8988T (cell line): ENCODE measurements around the gene MIA3.
A peak's percentile ranks its signal among the peaks of the same experiment; 100 is the strongest.

Experiments
- DNase-seq: peaks from one replicate; pipeline ENCODE4 v3.0.0; 2011

Gene MIA3

DNA sequence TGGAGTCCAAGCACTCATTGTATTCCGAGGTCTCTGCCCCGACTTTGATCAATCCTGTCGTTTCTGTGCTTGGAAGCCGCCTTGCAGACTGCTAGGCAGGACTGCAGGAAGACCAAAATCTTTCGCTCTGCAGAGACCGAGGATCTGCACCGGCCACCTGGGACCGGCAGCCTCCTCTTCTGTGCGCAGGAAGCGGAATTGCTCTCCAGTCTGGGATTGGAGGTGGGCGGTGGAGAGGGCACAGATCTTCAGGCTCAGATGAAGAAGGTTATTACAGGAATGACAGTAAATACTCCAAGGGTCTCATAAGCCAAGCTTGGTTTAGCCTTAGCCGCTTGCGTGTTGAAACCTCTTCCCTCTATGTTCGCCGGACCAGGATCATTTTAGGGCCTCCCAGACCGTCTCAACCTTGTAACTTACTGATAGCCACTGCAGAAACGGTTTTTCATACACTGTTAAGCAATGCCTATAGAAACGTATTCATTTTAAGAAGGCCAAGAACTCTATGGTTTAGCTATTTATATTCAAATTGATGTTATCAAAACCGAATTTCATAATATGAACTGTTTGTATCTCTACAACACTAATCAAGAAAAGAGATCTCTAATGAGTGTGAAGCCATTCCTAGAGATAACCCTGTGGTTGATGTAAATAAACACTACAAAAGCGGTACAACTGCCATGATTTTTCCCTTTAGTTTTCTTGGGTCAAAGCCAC, 1.1 kb downstream of the MIA3 start:
- DNase-seq = peak; percentile 38

DNA sequence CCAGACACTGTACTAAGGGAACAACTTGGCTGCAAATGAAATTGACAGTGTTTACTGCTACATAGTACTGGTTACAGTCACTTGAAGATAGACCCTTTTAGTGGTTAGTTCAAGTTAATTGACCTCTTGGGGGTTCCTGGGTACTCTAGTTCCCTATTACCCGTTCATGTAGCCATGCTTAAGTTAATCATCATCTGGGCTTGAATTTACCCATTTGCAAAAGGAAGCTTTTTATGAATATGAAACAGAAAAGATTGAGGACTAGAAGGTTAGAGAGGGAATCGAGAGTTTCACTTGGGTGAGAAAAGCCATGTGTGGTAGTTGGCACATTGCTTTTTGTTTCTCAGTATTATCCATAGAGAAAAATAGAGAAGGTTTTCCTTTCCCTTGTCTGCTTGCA, 2.7 kb downstream of the MIA3 start:
- DNase-seq = no peak

DNA sequence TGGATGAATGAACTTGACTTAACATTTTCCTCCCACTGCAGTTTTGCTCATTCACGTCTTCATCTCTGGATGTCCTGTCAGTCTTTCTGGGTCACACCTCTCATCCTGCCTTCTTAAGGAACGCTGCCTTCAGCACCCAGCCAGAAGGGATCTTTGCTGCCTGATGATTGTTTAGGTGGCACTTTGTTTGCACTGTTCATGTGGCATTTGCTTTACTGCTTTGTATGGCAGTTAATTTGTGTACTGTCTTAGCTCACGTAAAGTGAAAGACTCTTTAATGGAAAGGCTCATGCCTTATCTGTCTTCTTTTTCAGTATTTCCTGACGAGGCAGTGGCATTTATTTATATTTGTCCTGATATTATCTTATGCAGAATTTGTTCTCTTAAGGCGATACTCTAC, 4.9 kb downstream of the MIA3 start:
- no peak for DNase-seq

DNA sequence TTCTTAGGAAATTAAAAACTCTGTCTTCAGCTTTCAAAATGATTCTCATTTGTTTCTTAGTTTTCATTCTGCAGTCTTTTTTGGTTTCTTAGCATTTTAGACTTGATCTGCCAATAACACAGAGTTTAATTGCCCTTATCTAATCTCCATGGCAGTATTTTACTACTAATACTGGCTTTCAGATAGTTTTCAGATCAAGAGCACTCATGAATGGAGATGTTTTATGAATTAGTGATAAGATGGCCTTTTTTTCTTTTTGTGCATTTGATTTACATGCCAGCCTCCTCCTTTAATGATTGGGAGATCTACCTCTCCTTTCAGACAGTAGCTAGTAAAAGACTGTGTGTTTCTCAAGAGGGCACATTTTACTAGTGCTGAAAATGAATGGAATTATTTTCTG, 5.6 kb downstream of the MIA3 start:
- DNase-seq = no peak

DNA sequence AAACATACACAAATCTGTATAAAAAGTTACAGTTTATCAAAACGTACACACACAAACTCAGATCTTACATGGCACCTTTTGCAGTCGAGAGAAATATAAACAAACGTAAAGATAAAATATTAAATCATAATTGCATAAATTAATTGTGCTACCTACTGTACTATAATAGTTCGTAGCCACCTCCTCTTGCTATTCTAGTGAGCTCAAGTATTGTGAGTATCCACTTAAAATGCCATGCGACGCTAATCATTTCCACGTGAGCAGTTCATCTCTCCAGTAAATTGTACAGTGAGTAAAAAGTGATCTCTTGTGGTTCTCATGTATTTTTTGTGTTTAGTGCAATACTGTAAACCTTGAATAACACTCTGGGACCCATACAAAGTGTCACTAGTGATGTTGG, 6.3 kb downstream of the MIA3 start:
- no peak for DNase-seq

DNA sequence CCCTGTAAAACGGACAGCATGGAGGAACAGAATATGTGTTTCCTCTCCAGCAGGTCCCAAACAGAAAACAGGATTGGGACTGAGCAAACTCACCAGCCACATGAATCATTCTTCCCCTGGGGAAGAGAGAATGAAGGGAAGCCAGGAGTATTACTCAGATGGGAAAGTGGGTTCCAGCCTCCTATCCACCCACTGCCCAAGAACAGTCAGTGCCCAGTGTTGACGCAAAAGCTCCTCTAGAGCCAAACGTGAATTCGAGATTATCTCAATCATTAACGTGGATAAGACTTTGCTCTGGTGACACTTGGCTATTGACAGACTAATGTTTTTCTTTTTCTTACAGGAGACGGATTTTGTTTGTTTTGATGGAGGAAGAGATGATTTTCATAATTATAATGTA, 9.3 kb downstream of the MIA3 start:
- DNase-seq = no peak

DNA sequence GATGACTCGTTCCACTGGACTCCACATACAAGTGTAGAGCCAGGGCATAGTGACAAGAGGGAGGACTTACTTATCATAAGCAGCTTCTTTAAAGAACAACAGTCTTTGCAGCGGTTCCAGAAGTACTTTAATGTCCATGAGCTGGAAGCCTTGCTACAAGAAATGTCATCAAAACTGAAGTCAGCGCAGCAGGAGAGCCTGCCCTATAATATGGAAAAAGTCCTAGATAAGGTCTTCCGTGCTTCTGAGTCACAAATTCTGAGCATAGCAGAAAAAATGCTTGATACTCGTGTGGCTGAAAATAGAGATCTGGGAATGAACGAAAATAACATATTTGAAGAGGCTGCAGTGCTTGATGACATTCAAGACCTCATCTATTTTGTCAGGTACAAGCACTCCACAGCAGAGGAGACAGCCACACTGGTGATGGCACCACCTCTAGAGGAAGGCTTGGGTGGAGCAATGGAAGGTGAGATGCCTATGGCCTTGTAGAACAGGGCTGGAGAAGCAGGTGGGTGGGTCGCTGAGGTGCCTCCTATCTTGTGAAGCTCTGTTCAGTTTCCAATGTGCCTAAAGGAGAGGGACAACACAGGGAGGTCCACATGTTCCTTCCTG, 12.1 kb downstream of the MIA3 start:
- no peak for DNase-seq

DNA sequence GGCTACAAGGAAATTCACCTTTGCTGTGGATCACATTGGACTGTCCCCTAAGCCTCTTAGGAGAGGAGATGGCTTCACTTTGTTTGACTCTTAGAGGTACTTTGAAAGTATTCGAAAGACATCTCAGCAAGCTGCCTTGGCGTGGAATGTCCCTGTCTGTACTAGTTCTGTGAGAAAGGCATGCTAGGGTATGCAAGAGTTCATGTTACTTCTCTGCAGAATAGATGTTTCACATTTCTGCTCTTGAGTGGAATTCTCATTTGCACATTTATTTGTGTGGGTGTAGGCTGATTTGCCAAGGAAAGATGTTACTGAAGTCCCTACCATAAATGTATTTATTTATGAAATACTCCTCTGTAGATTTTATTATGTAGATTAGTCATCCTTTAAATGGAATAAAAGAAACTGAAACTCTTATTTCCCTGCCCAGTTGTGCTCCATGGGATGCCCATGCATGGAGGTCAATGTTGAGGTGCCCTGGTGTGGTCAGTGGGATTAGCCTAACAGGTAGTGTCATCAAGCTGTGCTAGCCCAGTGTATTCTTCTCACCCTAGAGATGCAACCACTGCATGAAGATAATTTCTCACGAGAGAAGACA, 13.8 kb downstream of the MIA3 start:
- DNase-seq = no peak

DNA sequence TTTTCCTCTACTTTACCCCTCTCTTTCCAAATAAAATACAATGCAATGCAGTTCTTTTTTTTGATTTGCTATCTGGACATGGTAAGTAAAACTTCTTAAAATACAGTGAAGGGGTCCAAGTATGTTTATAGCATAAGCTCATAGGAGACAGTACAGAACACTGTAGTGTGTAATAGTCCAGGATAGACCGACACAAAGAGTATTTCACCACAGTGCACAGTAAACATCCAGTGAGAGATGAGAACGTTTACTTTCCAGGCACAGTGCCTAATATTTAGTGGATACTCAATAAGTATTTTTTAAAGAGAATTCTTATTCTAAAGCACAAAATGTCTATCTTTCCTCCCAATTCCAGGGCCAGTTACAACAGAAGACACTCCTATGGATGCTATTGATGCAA, 14.9 kb downstream of the MIA3 start:
- DNase-seq = no peak

DNA sequence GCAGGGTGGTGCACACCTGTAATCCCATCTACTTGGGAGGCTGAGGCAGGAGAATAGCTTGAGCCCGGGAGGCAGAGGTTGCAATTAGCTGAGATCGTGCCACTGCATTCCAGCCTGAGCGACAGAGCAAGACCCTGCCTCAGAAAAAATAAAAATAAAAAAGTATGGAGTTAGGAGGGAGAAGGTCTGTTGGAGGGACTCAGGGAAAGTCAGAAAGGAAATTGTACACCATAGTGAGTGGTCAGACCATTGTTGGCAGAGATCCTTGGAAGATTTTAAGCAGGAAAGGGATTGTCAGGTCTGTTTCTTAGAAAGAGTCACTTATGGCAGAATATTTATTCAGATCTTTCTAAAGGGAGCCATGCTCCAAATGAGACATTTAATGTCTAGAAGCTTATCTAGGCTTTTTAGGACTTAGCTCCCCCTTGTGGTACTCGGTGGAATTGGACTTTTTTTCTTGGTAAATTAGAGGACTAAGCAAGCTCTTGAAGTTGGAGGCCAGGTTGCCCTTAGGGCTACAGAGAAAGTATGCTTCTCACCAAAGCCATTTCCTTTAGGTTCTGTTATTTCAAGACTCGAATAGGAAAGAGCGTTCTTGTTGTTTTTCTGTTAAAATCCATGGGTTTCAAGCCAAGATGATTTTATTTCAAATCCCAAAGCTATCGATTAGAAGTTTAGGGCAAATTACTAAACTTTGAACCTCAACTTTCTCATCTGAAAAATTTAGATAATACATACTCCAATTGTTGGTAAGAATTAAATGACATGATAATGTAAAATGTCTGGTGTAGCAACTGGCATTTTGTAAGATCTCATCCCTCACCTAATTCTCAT, 16.5 kb downstream of the MIA3 start:
- peak; percentile 14 for DNase-seq

DNA sequence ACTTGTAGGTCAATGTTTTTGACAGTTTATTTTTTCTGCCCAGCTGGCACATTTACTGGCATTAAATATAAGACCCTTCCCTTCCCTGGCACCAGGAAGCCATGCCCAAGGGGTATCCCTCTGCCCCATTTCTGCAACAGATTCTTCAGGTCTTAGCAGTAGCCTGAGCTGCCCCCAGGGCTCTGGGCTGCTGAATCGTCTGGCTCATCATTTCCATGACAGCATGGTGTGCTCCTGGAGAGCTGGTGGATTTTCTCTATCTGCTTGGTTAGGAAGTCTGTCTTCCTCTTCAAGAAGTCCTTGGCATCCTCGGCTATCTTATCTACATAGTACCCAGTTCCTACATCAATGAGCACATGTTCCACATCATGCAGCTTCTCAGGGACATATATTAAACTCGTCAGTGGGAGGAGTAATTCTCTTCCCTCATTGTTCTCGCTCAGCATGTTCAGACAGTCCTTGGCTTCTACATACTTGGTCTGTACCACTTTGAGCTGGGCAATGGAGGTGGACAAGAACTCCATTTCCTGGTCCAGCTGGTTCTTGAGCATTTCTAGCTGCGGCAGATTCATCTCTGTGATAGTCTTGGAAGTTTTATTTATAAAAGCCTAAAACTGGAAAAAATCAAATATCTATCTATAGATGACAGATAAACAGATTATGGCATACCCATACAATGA, 23.5 kb downstream of the MIA3 start:
- DNase-seq = no peak

DNA sequence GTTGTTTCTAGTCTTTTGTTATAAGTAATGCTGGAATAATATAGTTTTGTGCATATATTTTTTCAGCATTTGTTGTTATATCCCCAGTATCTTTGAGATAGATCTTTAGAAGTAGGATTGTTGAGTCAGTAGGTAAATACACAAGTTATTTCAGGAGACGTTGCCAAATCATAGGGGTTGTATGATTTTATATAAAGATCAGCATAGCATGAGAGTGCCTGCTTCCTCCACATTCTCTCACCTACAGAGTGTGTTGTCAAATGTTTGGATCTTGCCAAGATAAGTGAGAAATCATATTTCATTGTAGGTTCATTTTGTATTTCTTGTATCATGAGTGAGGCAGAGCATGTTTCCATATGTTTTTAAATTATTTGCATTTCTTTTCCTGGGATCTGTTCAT, 24.6 kb downstream of the MIA3 start:
- no peak for DNase-seq

DNA sequence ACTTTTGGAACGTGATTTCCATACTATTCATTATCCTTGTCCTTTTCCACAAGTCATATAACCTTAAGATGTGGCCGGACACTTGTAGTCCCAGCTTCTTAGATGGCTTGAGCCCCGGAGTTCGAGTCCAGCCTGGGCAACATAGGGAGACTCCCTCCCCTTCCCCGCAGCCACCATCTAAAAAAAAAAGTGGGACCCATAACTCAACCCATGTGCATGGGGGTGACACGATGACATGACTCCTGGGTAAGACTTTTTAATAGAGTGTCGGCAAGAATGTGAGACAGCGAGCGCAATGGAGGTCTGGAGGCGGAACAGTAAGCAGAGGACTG, 25.7 kb downstream of the MIA3 start:
- no peak for DNase-seq

DNA sequence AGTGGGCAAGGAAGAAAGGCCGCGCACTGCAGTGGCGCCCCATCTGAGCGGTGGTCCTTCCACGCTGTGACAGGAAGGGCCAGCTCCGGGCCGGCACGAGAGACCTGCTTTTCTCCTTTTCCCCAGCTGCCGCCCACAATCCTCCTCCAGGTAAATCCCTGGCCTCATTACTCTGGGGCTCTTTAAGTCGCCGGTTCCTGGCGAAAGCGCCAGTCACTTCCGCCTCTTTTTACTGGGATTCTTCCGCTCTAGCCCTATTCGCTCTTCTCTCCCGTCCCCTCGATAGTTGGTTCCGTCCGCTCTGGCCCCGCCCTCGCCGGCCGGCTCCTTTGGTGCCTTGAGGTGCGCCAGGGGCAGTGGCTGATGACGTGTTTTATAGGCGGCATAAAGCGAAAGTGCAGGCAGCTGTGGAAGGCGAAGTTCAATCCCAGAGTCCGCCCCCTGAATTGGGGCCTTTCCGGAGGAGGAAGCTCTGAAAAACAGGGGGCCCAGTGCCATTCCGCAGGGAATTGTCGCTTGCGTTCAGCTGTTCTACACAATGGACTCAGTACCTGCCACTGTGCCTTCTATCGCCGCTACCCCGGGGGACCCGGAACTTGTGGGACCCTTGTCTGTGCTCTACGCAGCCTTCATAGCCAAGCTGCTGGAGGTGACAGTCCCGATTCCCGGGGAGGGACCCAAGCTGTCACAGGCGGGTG, 26.2 kb downstream of the MIA3 start:
- peak; percentile 35 for DNase-seq

DNA sequence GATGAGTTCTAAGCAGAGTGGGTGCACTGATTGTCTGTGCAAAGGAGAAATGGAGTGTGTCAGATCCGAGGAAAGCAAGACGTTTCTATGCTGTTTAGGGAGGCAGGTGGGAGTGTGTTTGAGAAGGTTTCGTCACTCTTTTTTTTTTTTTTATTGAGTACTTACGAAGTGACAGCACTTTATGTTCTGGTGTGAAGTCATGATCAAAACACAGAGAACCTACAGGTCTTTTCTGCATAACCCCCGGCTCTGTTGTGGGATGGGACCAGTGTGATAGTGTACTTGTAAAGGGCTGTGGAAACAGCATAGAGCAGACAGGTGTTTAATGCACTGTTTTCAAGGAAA, 26.7 kb downstream of the MIA3 start:
- no peak for DNase-seq

DNA sequence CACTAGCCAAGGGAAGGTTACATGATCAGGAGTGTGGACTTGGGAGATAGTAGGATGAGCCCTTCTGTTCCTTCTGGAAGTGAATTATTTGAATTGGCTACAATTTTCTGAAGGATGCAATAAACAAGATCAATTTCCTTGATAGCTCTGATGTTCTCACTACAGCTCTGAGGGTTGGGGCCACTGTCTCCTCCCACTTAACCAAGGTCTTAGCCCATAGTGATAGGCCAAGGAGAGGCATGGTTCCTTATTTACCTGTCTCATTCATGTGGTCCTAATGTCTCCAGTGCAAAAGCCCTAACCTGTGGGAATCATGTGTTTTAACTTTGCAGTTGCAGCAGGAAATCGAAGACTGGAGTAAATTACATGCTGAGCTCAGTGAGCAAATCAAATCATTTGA, 34.8 kb downstream of the MIA3 start:
- no peak for DNase-seq

DNA sequence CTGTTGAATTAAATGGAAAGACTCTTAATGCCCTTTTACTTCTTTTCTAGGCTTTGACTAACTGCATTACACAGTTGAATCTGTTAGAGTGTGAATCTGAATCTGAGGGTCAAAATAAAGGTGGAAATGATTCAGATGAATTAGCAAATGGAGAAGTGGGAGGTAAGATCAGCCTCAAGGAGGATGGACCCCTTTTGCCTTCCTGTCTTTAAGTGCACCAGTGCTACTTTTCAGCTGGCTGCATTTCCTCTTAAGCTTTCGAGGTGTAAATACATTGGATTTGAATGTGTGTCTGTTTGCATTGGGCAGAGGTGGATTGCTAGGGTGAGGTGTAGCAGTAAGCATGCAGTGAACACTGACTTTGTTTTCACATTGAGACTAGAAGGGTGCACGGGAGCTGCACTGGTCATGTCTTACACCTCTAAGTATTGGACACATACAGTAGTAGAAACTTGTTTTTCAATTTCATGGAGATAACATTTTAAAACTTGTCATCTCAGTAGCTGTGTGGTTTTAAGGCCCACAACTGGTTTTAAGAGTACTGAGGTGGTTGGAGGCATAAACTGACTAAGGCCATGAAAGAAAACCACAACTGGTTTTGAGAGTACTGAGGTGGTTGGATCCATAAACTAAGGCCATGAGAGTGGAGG, 35.4 kb downstream of the MIA3 start:
- DNase-seq = no peak

DNA sequence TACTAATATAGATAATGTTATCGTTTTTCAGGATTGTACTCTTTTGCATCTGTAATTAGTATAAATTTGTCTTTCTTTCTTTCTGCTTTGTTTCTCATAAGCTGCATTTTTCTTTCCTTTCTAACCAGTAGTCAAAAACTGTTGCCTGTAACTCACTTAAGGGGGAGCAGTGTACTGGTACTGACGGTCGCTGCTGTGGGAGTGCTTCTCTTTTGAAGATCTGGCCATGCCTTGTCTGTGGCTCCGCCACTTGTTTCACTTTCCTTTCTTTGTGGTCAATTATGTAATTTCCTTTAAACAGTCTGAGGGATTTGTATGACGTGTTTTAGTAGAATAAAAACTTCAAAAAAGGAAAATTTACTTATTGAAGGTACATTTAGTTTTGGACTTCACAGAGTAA, 37.0 kb downstream of the MIA3 start:
- no peak for DNase-seq

DNA sequence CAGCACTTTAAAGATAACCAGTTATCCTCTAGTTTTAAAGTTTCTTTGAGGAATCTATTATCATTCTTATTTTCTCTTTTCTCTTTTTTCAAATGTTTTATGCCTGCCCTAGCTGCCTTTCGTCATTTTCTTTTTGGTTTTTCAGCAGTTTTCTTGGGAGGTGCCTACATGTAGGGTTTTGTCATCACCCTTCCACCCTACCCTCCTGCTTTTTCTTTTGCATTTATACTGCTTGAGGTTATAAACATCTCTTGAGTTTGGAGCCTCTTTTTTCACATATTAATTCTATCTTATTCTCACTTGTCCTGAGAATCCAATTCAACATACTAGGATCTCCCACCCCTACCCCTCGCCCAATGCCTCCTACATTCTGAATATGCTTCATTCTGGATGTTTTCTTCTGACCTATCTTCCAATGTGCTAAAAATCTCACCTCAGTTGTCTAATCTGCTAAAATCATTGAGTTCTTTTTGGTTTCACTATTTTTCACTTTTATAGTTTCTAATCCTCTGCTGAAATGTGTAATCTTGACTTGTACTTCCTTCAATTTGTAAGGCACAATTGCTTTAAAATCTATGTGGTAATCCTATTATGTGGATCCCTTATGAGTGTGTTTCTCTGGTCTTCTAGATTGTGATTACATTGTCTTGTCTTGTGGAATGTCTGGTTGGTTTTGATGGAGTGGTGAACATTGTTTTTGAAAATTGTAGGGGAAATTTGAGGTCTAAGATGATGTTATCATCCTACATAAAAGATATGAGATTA, 38.7 kb downstream of the MIA3 start:
- DNase-seq = no peak

DNA sequence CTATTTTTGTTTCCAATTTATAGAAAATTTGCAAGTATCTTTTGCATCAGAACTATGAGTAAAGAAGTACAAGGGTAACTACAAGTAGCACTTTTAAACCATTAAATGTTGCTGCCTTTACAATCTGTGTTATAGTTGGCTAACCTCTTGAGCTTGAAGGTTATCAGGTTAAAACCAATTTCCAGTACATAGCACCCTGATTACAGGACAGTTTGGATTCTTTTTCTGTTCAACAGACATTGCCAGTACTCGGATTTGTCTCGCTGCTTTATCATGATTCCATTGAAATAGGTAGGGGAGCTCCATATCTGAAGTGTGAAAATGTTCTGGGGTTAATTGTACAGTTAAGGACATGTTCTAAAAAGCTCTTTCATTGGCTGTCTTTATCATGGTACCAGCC, 40.0 kb downstream of the MIA3 start:
- no peak for DNase-seq

DNA sequence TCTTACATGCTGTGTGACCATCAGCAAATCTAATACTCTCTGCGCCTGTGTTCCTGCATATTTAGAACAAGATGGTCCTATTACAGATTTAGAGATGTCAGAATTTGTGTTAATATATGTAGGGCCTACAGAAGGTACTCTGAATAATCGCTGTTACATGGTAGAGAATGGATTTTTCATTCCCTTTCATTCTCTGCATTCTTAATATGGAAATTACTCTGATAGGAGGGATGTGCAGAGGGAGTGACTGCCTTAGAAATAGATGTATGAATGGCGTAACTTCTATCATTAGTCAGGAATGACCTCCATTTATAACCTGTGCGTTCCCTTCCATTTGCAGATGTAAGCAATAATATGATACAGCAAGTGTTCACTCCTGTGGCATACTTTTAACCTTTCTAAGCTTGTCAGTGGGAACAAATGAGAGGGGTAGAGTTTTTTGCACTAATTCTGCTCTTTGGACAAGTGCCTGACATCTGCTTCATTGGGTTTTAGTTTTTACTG, 45.6 kb downstream of the MIA3 start:
- no peak for DNase-seq
